Astrocyte (in vitro differentiated cells and primary cell): Measurements from ENCODE around the gene TPM3. TPM values are rescaled to one million over a fixed set of nuclear protein-coding genes. Genes with fewer than 3 reads are reported as not detected.

ENCODE experiments used
- DNase-seq: peaks from one replicate; pipeline ENCODE4 v3.0.0-alpha.2; 2010; ENCODE audit warnings: low read depth
- FAIRE-seq: peaks from 2 replicates; lab custom pipeline; 2011; peaks lifted over from hg19 to GRCh38; lab: Jason Lieb, UNC
- H2AFZ ChIP-seq: 2 replicates; pipeline ENCODE4 v1.6.0; 2012; ENCODE audit warnings: low read depth, low read length, inconsistent platforms
- H3K27ac ChIP-seq: 2 replicates; pipeline ENCODE4 v1.5.1; 2011; ENCODE audit warnings: low read depth, low read length, inconsistent platforms
- H3K27me3 ChIP-seq: 2 replicates; pipeline ENCODE4 v1.6.0; 2011; ENCODE audit warnings: low read length, inconsistent platforms; ENCODE audit not compliant: insufficient read depth
- H3K36me3 ChIP-seq: 2 replicates; pipeline ENCODE4 v1.5.1; 2011; ENCODE audit warnings: low read length, inconsistent platforms; ENCODE audit not compliant: insufficient read depth
- H3K4me1 ChIP-seq: 2 replicates; pipeline ENCODE4 v1.5.1; 2011; ENCODE audit warnings: low read length, inconsistent platforms; ENCODE audit not compliant: insufficient read depth
- H3K4me2 ChIP-seq: 2 replicates; pipeline ENCODE4 v1.6.0; 2012; ENCODE audit warnings: low read length, inconsistent platforms
- H3K4me3 ChIP-seq: 2 replicates; pipeline ENCODE4 v1.5.1; 2011; ENCODE audit warnings: low read depth, mild to moderate bottlenecking, low read length, inconsistent platforms; ENCODE audit not compliant: insufficient read depth
- H3K79me2 ChIP-seq: 2 replicates; pipeline ENCODE4 v1.6.0; 2012; ENCODE audit warnings: mild to moderate bottlenecking, low read length, inconsistent platforms; ENCODE audit not compliant: insufficient read depth
- H3K9ac ChIP-seq: 2 replicates; pipeline ENCODE4 v1.6.0; 2012; ENCODE audit warnings: mild to moderate bottlenecking, low read length, inconsistent platforms
- H3K9me3 ChIP-seq: 2 replicates; pipeline ENCODE4 v1.5.1; 2012; ENCODE audit warnings: low read depth, mild to moderate bottlenecking, low read length, inconsistent platforms; ENCODE audit not compliant: insufficient read depth
- H4K20me1 ChIP-seq: 2 replicates; pipeline ENCODE4 v1.6.0; 2012; ENCODE audit warnings: low read length, inconsistent platforms; ENCODE audit not compliant: insufficient read depth
- H3K27ac Mint-ChIP-seq: one replicate; pipeline ENCODE4 v1.8.0; 2021; ENCODE audit warnings: mild to moderate bottlenecking, mixed read lengths; ENCODE audit not compliant: unreplicated experiment
- H3K27me3 Mint-ChIP-seq: one replicate; pipeline ENCODE4 v1.8.0; 2021; ENCODE audit warnings: low read depth, mixed read lengths; ENCODE audit not compliant: unreplicated experiment
- H3K36me3 Mint-ChIP-seq: one replicate; pipeline ENCODE4 v1.8.0; 2021; ENCODE audit warnings: low read depth, mixed read lengths; ENCODE audit not compliant: unreplicated experiment
- H3K4me1 Mint-ChIP-seq: one replicate; pipeline ENCODE4 v1.8.0; 2021; ENCODE audit warnings: low read depth, mixed read lengths; ENCODE audit not compliant: unreplicated experiment
- H3K4me3 Mint-ChIP-seq: one replicate; pipeline ENCODE4 v1.8.0; 2021; ENCODE audit warnings: mild to moderate bottlenecking, moderate library complexity, mixed read lengths; ENCODE audit not compliant: unreplicated experiment
- H3K9me3 Mint-ChIP-seq: one replicate; pipeline ENCODE4 v1.8.0; 2021; ENCODE audit warnings: mild to moderate bottlenecking, mixed read lengths; ENCODE audit not compliant: unreplicated experiment
- CTCF ChIP-seq: IDR thresholded peaks from 2 replicates; pipeline ENCODE4 v1.5.1; 2011; ENCODE audit warnings: low read depth, mild to moderate bottlenecking, inconsistent platforms, low read length, moderate library complexity; ENCODE audit not compliant: insufficient read depth
- EZH2 ChIP-seq: IDR thresholded peaks from 2 replicates; pipeline ENCODE4 v1.6.1; 2012; ENCODE audit warnings: mild to moderate bottlenecking, low read length, inconsistent platforms; ENCODE audit not compliant: insufficient read depth
- total RNA-seq: library from RNA; stranded (reverse); gene quantifications from 2 replicates; pipeline ENCODE4 v1.2.1, GENCODE V29; 2021

Gene TPM3
- total RNA-seq, 1 donor from 2014 or later: 687 TPM

GRCh38 chr1:154199563-154199879 lies 7.6 kb upstream of the TPM3 start:
- peak overlapping the region; percentile 86 for H2AFZ ChIP-seq
- H3K79me2 ChIP-seq: no peaks in the 10 kb centered on the region
- H3K27ac ChIP-seq: no peak overlapping the region
- peaks cover 3% of the 10 kb centered on the region for H3K27me3 ChIP-seq
- Mint-ChIP-seq H3K27me3 (peaks cover 9% of the 10 kb centered on the region), H3K9me3 (peaks cover 2% of the 10 kb centered on the region), H3K36me3 (peaks cover 2% of the 10 kb centered on the region), H3K27ac (no peak overlapping the region), H3K4me3 (no peak overlapping the region), H3K4me1 (peaks cover 5% of the 10 kb centered on the region)
- H3K36me3 ChIP-seq: no peaks in the 10 kb centered on the region
- DNase-seq (no peak), FAIRE-seq (no peak)
- peak overlapping the region; percentile 77 for H3K4me2 ChIP-seq
- no peak for TF ChIP-seq CTCF
- TF ChIP-seq EZH2: no peak
- H3K9me3 ChIP-seq: no peaks in the 10 kb centered on the region
- no peaks in the 10 kb centered on the region for H4K20me1 ChIP-seq
- peak overlapping the region; percentile 29 for H3K9ac ChIP-seq
- H3K4me3 ChIP-seq: no peak overlapping the region
- peaks cover 3% of the 10 kb centered on the region for H3K4me1 ChIP-seq

DNA sequence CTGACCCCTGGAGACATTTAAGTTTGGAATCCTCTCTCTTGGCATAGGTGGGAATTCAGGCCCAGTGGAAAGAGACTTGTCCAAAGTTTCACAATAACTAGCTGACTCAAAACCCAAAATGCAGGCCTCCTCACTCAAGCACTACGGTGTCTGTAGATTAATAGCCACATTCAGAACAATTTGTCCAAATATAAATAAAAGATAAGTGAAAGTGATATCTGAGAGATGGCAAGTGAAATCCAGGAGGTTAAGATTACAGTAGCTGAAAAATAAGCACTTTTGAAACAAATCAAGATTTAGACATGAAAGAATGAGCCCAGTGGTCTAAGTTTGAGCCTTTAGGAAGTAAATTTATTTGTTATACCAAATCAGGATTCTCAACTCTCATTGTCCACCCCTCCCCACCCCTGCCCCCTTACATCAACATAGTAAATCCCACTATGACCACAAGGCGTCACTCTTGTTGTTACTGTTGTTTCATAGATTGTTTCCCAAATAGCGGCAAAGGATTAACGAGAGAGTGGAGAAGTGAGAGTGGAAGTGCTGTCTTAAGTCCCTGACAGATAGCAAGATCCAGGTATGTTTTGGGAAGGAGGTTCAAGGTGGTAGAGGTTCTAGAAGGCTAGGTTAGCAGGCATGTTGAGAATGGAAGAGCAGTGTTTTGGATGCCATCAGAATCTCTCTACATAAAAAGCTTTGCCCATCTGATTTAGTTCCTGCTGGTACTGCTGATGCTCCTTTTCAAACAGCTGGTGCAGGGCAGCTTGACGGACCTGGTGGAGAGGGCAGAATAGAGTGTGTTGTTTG lies 7.1 kb upstream of the TPM3 start:
- no peak overlapping the region for H3K4me3 ChIP-seq
- H3K27me3 ChIP-seq: peaks cover 5% of the 10 kb centered on the region
- no peaks in the 10 kb centered on the region for H4K20me1 ChIP-seq
- peak overlapping the region; percentile 86 for H2AFZ ChIP-seq
- Mint-ChIP-seq H3K36me3 (peaks cover 2% of the 10 kb centered on the region), H3K27ac (no peak overlapping the region), H3K4me3 (no peak overlapping the region), H3K27me3 (peaks cover 12% of the 10 kb centered on the region), H3K9me3 (peaks cover 2% of the 10 kb centered on the region), H3K4me1 (peaks cover 5% of the 10 kb centered on the region)
- peak; percentile 48 for DNase-seq
- no peaks in the 10 kb centered on the region for H3K36me3 ChIP-seq
- H3K4me1 ChIP-seq: peaks cover 3% of the 10 kb centered on the region
- H3K9ac ChIP-seq: peak overlapping the region; percentile 29
- TF ChIP-seq EZH2 (no peak), CTCF (peak; percentile 54)
- FAIRE-seq: no peak
- no peaks in the 10 kb centered on the region for H3K79me2 ChIP-seq
- H3K4me2 ChIP-seq: peak overlapping the region; percentile 77
- H3K27ac ChIP-seq: no peak overlapping the region
- H3K9me3 ChIP-seq: no peaks in the 10 kb centered on the region

GRCh38 chr1:154193821-154194220 lies 1.9 kb upstream of the TPM3 start:
- H3K79me2 ChIP-seq: no peaks in the 10 kb centered on the region
- no peak overlapping the region for H3K9ac ChIP-seq
- H3K27ac ChIP-seq: no peak overlapping the region
- H3K27me3 ChIP-seq: peaks cover 28% of the 10 kb centered on the region
- Mint-ChIP-seq H3K4me3 (no peak overlapping the region), H3K27me3 (peaks cover 37% of the 10 kb centered on the region), H3K36me3 (peaks cover 2% of the 10 kb centered on the region), H3K4me1 (peaks cover 5% of the 10 kb centered on the region), H3K27ac (peak overlapping the region; percentile 69), H3K9me3 (peaks cover 2% of the 10 kb centered on the region)
- no peak for TF ChIP-seq EZH2
- TF ChIP-seq CTCF: no peak
- no peaks in the 10 kb centered on the region for H3K36me3 ChIP-seq
- H3K9me3 ChIP-seq: no peaks in the 10 kb centered on the region
- DNase-seq: no peak
- no peak overlapping the region for H3K4me3 ChIP-seq
- peaks cover 5% of the 10 kb centered on the region for H3K4me1 ChIP-seq
- H4K20me1 ChIP-seq: no peaks in the 10 kb centered on the region
- no peak overlapping the region for H2AFZ ChIP-seq
- no peak overlapping the region for H3K4me2 ChIP-seq
- FAIRE-seq: no peak
